ENCODE results near the gene TMTC2. TPM values are rescaled to one million over a fixed set of nuclear protein-coding genes. Genes with fewer than 3 reads are reported as not detected.

The TMTC2 gene
- total and polyA plus RNA-seq, 2 experiments from 2014 or later, result 1.5 to 12.0 TPM

GRCh38 chr12:83143950-83144349, 457.2 kb downstream of the TMTC2 start:
- Histone ChIP-seq H3K79me2 (no peaks in the 10 kb centered on the region), H2AFZ (no peak overlapping the region), H3K4me3 (no peak overlapping the region), H3K4me2 (no peak overlapping the region), H3K36me3 (replicated peaks; ENCODE audit: insufficient read depth, low read depth) (no peaks in the 10 kb centered on the region), H3K27ac (no peak overlapping the region), H3K9me3 (ENCODE audit: low read depth) (no peaks in the 10 kb centered on the region), H3K27me3 (no peaks in the 10 kb centered on the region), H3K4me1 (ENCODE audit: insufficient read depth) (no peaks in the 10 kb centered on the region), H3K9me2 (replicated peaks; ENCODE audit: insufficient read depth) (no peaks in the 10 kb centered on the region), H4K20me1 (ENCODE audit: insufficient read depth, poor library complexity, severe bottlenecking) (no peaks in the 10 kb centered on the region)
- WGBS (ENCODE audit: low lambda C conversion rate, missing lambda C conversion rate), result 54% methylated on average over 1 of the region's 1 CpG
- DNase-seq (ENCODE audit: low spot score), result no peak
- TF ChIP-seq EZH2 (IDR thresholded peaks at IDR 0.05; ENCODE audit: borderline replicate concordance) (no peak), EZH2phosphoT487 (IDR thresholded peaks at IDR 0.05; ENCODE audit: low read depth, severe bottlenecking, unreplicated experiment) (no peak), CTCF (IDR thresholded peaks at IDR 0.05; ENCODE audit: poor library complexity) (no peak)

DNA sequence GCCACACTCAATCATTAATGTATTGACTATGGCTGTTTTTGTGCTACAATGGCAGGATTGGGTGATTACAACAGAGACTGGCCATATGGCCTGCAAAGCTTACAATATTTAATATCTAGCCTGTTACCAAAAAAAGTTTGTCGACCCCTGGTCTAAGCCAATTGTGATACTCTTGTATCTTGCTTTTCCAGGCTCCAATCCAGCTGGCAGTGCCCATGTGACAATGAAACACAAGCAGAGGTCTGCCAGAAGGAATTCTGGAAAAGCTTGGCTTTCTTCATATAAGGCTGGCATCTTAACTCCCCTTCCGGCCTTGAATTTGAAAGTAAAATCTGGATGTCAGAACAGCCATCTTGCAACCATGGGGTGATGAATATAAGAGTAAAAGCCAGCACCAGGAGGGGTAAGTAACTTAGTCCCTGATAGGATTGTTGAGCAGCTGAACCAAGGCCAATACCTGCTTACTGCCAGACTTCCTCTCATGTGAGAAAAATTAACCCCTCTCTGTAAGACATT, 458.7 kb downstream of the TMTC2 start:
- H3K4me3 ChIP-seq, result no peak overlapping the region
- no peak for TF ChIP-seq CTCF (IDR thresholded peaks at IDR 0.05; ENCODE audit: poor library complexity)
- no peak for TF ChIP-seq EZH2phosphoT487 (IDR thresholded peaks at IDR 0.05; ENCODE audit: low read depth, severe bottlenecking, unreplicated experiment)
- no peak for TF ChIP-seq EZH2 (IDR thresholded peaks at IDR 0.05; ENCODE audit: borderline replicate concordance)
- H3K4me1 ChIP-seq (ENCODE audit: insufficient read depth), result no peaks in the 10 kb centered on the region
- no peak overlapping the region for H2AFZ ChIP-seq
- H3K27me3 ChIP-seq, result no peaks in the 10 kb centered on the region
- no peaks in the 10 kb centered on the region for H3K36me3 ChIP-seq (replicated peaks; ENCODE audit: insufficient read depth, low read depth)
- no peak for DNase-seq (ENCODE audit: low spot score)
- no peaks in the 10 kb centered on the region for H3K9me3 ChIP-seq (ENCODE audit: low read depth)
- no peak overlapping the region for H3K27ac ChIP-seq
- 94% methylated on average over 2 of the region's 2 CpGs for WGBS (ENCODE audit: low lambda C conversion rate, missing lambda C conversion rate)
- H3K4me2 ChIP-seq, result no peak overlapping the region
- no peaks in the 10 kb centered on the region for H3K9me2 ChIP-seq (replicated peaks; ENCODE audit: insufficient read depth)
- H3K79me2 ChIP-seq, result no peaks in the 10 kb centered on the region
- no peaks in the 10 kb centered on the region for H4K20me1 ChIP-seq (ENCODE audit: insufficient read depth, poor library complexity, severe bottlenecking)

GRCh38 chr12:83147341-83147740, 460.6 kb downstream of the TMTC2 start:
- Histone ChIP-seq H2AFZ (no peak overlapping the region), H4K20me1 (ENCODE audit: insufficient read depth, poor library complexity, severe bottlenecking) (no peaks in the 10 kb centered on the region), H3K9me2 (replicated peaks; ENCODE audit: insufficient read depth) (no peaks in the 10 kb centered on the region), H3K4me2 (no peak overlapping the region), H3K79me2 (no peaks in the 10 kb centered on the region), H3K4me3 (no peak overlapping the region), H3K27me3 (no peaks in the 10 kb centered on the region), H3K4me1 (ENCODE audit: insufficient read depth) (no peaks in the 10 kb centered on the region), H3K36me3 (replicated peaks; ENCODE audit: insufficient read depth, low read depth) (no peaks in the 10 kb centered on the region), H3K9me3 (ENCODE audit: low read depth) (no peaks in the 10 kb centered on the region), H3K27ac (no peak overlapping the region)
- no peak for DNase-seq (ENCODE audit: low spot score)
- WGBS (ENCODE audit: low lambda C conversion rate, missing lambda C conversion rate), result 96% methylated on average over 2 of the region's 2 CpGs
- TF ChIP-seq EZH2phosphoT487 (IDR thresholded peaks at IDR 0.05; ENCODE audit: low read depth, severe bottlenecking, unreplicated experiment), result no peak

- H3K4me3 ChIP-seq, result no peak overlapping the region
- H3K27ac ChIP-seq, result no peak overlapping the region
- H3K9me2 ChIP-seq (replicated peaks; ENCODE audit: insufficient read depth), result no peaks in the 10 kb centered on the region
- WGBS (ENCODE audit: low lambda C conversion rate, missing lambda C conversion rate), result 88% methylated on average over 3 of the region's 3 CpGs
- DNase-seq (ENCODE audit: low spot score), result no peak
- H3K27me3 ChIP-seq, result no peaks in the 10 kb centered on the region
- no peaks in the 10 kb centered on the region for H3K4me1 ChIP-seq (ENCODE audit: insufficient read depth)
- no peaks in the 10 kb centered on the region for H4K20me1 ChIP-seq (ENCODE audit: insufficient read depth, poor library complexity, severe bottlenecking)
- H2AFZ ChIP-seq, result no peak overlapping the region
- H3K79me2 ChIP-seq, result no peaks in the 10 kb centered on the region
- H3K36me3 ChIP-seq (replicated peaks; ENCODE audit: insufficient read depth, low read depth), result no peaks in the 10 kb centered on the region
- no peak overlapping the region for H3K4me2 ChIP-seq
- H3K9me3 ChIP-seq (ENCODE audit: low read depth), result no peaks in the 10 kb centered on the region
- TF ChIP-seq CTCF (IDR thresholded peaks at IDR 0.05; ENCODE audit: poor library complexity) (no peak), EZH2 (IDR thresholded peaks at IDR 0.05; ENCODE audit: borderline replicate concordance) (no peak), EZH2phosphoT487 (IDR thresholded peaks at IDR 0.05; ENCODE audit: low read depth, severe bottlenecking, unreplicated experiment) (no peak)
These were observed 463.3 kb downstream of the TMTC2 start for GRCh38 chr12:83149987-83150386.

All from hepatocyte (in vitro differentiated cells).